Natural killer cell treated with Interleukin-12 subunit alpha and Interleukin-12 subunit beta and Interleukin-15 and Interleukin-18, amount 100 ng/mL, for 72 hours (primary cell): ENCODE results near the gene C2CD2L. TPM values are rescaled to one million over a fixed set of nuclear protein-coding genes. Genes with fewer than 3 reads are reported as not detected.
"Not testable (repeated sequence)": the region's sequence is repeated elsewhere in the genome, so short reads cannot be mapped to it uniquely, and the experiment has no call there.

Experiments used
- ATAC-seq, 2 donors: fragments of 150-1000 bp; cut with Tn5 transposase in 1 of 2; sonication (Bioruptor Pico), chemical (Tn5 transposase) in 1 of 2; 2 replicates each; pipeline ENCODE4 v1.10.0; 2021
- DNase-seq: peaks from one replicate; pipeline ENCODE4 v3.0.0; 2022; ENCODE audit warnings: low spot score
- H3K27ac Mint-ChIP-seq, 2 donors: 1 replicate in 1 of 2; 2 replicates in 1 of 2; pipeline ENCODE4 v1.8.0; 2022; ENCODE audit warnings: mixed read lengths in 2 of 2, mild to moderate bottlenecking in 1 of 2, moderate library complexity in 1 of 2
- H3K27me3 Mint-ChIP-seq, 2 donors: 1 replicate in 1 of 2; 2 replicates in 1 of 2; pipeline ENCODE4 v1.8.0; 2022; ENCODE audit warnings: mixed read lengths in 2 of 2
- H3K36me3 Mint-ChIP-seq: one replicate; pipeline ENCODE4 v1.8.0; 2022; ENCODE audit warnings: mixed read lengths
- H3K4me1 Mint-ChIP-seq, 2 donors: 1 replicate in 1 of 2; 2 replicates in 1 of 2; pipeline ENCODE4 v1.8.0; 2022; ENCODE audit warnings: low read depth in 2 of 2, mixed read lengths in 2 of 2, mild to moderate bottlenecking in 1 of 2
- H3K4me3 Mint-ChIP-seq: one replicate; pipeline ENCODE4 v1.8.0; 2022; ENCODE audit warnings: mixed read lengths
- H3K9me3 Mint-ChIP-seq: 2 replicates; pipeline ENCODE4 v1.8.0; 2022; ENCODE audit warnings: mixed read lengths
- total RNA-seq, 2 donors: library from RNA; stranded (reverse); gene quantifications; one replicate each; pipeline ENCODE4 v1.2.3, GENCODE V29; 2022

C2CD2L gene
- total RNA-seq, 2 donors from 2014 or later: 37.9 to 58.4 TPM

DNA sequence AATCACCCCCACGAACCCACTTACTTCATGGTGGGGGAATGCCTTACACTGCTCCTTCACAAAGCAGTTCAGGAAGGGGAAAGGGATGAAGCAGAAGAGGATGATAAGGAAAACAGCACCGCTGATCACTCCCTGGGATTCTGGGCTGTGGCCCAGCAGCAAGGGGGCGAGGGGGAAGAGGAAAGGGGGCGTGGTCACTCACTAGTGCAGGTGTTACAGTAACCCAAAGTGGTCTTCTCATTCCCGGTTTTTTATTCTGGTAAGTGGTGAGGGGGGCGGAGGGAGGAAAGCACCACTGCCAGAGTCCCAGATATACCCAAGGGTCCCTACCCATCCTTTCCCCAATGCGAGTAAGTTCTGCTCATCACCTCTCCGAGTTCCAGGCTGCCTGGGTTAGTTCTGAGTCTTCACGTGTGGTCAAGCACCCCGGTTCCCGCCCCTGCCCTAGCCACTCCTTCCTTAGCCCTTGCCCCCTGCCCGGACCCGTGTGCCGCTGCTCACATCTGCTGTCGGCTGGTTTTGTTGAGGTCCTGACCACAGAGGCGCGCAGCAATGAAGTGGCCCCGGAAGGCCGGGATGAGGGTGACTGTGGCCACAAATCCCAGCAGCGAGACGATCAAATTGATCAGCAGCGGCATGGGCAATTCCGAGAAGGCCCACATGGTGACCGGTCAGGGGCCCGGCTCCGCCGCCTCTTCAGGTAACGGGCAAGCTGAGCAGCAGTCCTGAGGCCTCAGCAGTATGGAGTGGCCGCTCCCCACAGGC lies 6.0 kb upstream of the C2CD2L start:
- Mint-ChIP-seq H3K4me1 (peaks cover 27 to 31% of the 10 kb centered on the region in 2 donors), H3K36me3 (peaks cover 27% of the 10 kb centered on the region), H3K9me3 (no peaks in the 10 kb centered on the region), H3K4me3 (peak overlapping the region; percentile 92), H3K27ac (peak overlapping the region; percentile 95 to 99), H3K27me3 (no peaks in the 10 kb centered on the region)
- ATAC-seq (peak; percentile 66 to 72), DNase-seq (peak; percentile 68)

DNA sequence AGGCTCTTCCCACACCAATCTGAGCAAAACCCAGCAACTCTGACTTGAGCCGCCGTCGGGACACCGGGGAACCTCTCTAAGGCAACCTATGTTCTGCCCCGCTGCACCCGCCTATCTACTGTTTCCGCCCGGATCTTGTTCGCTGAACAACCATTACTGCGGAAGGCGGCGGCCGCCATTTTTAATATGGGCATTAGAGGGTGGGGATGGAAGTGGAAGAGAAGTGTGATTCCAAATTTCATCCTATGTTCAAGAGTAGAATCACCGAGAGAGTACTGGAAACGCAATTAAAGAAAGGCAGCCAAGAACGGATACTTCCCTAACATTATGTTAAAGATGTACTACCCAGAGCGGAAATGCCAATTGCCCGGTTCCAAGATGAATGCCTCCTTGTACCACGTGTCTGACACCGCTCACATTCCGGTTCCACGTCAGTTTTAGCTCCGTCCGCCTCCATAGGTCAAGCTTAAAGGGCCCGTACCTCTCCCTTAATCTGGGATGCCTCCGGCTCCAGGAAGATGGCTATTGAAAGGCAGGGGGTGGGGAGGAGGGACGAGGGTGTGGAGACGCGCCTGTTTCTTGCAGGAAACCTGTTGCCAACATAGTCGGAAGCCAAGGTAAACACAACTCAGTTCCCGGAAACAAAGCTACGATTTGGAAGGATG lies 5.3 kb upstream of the C2CD2L start, which contains the start of gene DPAGT1:
DPAGT1 (minus strand) TSS at position 95 of the 665 bp plus-strand sequence. CDS start 198 bp downstream, outside the sequence.
- Mint-ChIP-seq H3K9me3 (no peaks in the 10 kb centered on the region), H3K36me3 (peaks cover 22% of the 10 kb centered on the region), H3K27ac (peak within 1 kb of the TSS; percentile 95 to 99), H3K4me3 (peak within 1 kb of the TSS; percentile 92), H3K27me3 (no peaks in the 10 kb centered on the region), H3K4me1 (peaks cover 31 to 33% of the 10 kb centered on the region in 2 donors)
- DNase-seq: peak; percentile 88
- peak; percentile 90 to 94 for ATAC-seq

DNA sequence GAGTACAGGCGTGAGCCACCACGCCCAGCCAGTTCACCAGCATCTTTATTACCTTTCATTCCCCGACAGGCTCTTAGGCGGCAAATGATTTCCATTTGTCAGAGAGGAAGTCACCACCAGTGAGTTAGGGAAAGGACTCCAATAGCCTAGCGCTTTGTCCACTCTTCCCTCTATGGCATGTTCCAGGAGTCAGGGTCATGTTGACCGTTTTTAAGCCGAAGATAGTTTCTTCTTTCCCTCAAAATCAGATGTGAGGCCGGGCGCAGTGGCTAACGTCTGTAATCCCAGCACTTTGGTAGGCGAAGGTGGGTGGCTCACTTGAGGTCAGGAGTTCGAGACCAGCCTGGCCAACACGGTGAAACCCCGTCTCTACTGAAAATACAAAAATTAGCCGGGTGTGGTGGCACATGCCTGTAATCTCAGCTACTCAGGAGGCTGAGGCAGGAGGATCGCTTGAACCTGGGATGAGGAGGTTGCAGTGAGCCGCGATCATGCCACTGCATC lies 3.9 kb upstream of the C2CD2L start:
- not testable (repeated sequence) for H3K4me3 Mint-ChIP-seq, H3K27me3 Mint-ChIP-seq, H3K9me3 Mint-ChIP-seq, ATAC-seq, DNase-seq
- H3K4me1 Mint-ChIP-seq: peaks cover 33 to 37% of the 10 kb centered on the region in 2 donors
- peaks cover 15% of the 10 kb centered on the region for H3K36me3 Mint-ChIP-seq
- peak overlapping the region in 1 of 2 donors; percentile 95 for H3K27ac Mint-ChIP-seq

DNA sequence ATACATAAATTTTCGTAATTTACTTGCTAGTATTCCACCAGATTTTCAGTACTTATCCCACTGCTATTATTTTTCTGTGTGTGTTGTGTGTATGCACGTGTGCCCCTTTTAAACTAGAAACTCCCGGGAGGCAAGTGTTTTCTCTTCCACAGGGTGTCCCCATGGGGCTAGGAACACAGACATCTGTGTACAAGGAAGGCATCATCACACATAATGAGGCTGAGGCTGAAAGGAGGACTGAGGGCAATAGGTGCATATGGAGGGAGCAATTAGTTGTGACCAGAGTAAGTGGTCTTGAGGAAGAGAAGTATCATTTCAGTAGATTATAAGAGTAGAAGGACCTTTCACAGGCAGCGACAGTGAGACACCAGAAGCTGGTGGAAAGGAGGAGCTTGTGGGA lies 3.4 kb upstream of the C2CD2L start:
- H3K4me3 Mint-ChIP-seq: no peak overlapping the region
- peaks cover 9% of the 10 kb centered on the region for H3K36me3 Mint-ChIP-seq
- peaks cover 39 to 43% of the 10 kb centered on the region in 2 donors for H3K4me1 Mint-ChIP-seq
- H3K27me3 Mint-ChIP-seq: no peaks in the 10 kb centered on the region
- DNase-seq: no peak
- no peak for ATAC-seq
- no peaks in the 10 kb centered on the region for H3K9me3 Mint-ChIP-seq
- H3K27ac Mint-ChIP-seq: peak overlapping the region in 1 of 2 donors; percentile 95

DNA sequence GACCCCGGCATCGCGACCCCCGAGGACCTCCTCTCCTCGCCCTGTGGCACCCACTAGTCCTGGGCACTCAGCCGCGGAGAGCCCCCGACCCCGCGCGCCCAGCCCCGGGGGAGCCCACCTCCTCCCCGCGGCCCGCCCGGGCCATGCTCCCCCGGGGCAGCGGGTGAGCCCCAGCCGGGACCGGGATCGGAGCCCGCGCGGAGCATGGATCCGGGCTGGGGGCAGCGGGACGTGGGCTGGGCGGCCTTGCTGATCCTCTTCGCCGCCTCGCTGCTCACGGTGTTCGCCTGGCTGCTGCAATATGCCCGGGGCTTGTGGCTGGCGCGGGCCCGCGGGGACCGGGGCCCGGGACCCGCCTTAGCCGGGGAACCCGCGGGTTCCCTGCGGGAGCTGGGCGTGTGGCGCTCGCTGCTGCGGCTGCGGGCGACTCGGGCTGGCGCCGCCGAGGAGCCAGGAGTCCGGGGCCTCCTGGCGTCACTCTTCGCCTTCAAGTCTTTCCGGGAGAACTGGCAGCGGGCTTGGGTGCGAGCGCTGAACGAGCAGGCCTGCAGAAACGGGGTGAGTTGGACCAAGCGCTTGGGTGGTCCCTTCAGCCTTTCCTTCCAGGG lies 498 bp downstream of the C2CD2L start:
- H3K9me3 Mint-ChIP-seq: no peaks in the 10 kb centered on the region
- peak overlapping the region; percentile 97 for H3K4me3 Mint-ChIP-seq
- H3K36me3 Mint-ChIP-seq: peaks cover 8% of the 10 kb centered on the region
- H3K27me3 Mint-ChIP-seq: no peaks in the 10 kb centered on the region
- ATAC-seq: peak in 1 of 2 donors; percentile 21
- peaks cover 37 to 39% of the 10 kb centered on the region in 2 donors for H3K4me1 Mint-ChIP-seq
- DNase-seq: no peak
- peak overlapping the region; percentile 81 to 88 for H3K27ac Mint-ChIP-seq

DNA sequence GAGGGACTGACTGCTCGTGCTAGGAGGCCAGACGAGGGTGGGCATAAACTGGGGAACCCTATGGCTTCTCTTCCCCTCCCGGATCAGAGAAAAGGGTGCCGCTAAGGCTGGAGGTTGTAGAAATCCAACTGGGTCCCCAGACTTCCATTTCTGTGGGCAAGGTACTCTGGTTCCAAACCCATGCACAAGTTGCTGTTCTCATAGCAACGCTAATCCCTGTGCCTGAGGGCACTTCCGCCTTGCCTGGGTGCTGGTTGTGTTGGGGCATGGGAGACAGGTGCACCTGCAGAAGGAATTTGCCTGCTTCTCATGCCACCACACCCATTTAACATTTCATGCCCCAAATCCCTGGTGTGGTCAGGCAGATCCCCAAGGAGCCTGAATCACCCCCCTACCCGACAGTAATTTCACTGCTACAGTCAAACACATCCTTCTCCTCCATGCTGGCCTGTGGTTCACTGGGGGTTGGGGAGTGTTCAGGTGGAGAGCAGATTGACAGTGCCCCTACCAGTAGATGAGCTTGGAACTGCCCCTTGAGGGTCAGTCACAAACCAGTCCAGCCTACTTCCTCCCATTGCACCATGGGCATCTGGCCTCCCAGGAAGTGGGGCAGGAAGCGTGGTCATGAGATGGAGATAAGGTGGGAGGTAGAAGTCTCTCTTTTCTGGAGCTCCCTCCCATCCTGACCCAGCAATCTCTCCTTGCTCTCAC lies 1.2 kb downstream of the C2CD2L start:
- ATAC-seq (peak in 1 of 2 donors; percentile 37), DNase-seq (no peak)
- Mint-ChIP-seq H3K27me3 (no peaks in the 10 kb centered on the region), H3K9me3 (no peaks in the 10 kb centered on the region), H3K27ac (peak overlapping the region; percentile 81 to 88), H3K36me3 (peaks cover 8% of the 10 kb centered on the region), H3K4me3 (peak overlapping the region; percentile 97), H3K4me1 (peaks cover 37 to 39% of the 10 kb centered on the region in 2 donors)

DNA sequence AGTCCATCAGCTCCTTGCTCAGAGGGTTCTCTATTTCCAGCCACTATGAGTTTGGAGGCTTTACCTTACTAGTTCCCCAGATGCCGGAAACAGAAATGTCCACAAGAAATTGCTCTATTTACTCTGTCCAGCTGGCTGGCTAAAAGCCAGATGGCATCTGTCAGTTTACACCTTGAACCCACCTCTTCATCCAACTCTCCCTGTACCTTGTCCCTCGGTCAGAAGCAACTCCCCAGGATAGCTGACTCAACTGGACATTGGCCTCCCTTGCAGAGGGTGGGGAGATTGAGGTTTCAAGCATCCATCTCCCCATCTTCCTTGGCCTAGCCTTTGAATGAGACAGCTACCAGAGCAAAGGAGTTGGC lies 1.7 kb downstream of the C2CD2L start:
- no peak for DNase-seq
- Mint-ChIP-seq H3K27ac (peak overlapping the region; percentile 81 to 88), H3K4me1 (peaks cover 35 to 39% of the 10 kb centered on the region in 2 donors), H3K4me3 (peak overlapping the region; percentile 97), H3K27me3 (no peaks in the 10 kb centered on the region), H3K36me3 (peaks cover 8% of the 10 kb centered on the region), H3K9me3 (no peaks in the 10 kb centered on the region)
- ATAC-seq: no peak

DNA sequence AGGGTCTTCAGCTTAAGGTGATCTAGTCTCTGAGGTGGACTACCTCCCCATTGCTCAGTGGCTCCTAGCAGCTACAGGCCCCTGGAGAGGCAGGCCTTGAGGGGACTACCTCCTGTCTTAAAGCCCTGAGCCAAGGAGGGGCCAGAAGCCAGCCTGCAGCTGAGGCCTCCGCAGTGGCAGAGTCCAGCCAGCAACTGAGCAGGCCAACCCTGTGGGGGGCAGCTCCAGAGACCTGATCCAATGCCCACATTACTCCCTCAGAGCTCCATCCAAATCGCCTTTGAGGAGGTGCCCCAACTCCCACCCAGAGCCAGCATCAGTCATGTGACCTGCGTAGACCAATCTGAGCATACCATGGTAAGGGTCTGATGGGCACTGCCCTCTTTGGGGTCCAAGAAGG lies 2.7 kb downstream of the C2CD2L start:
- Mint-ChIP-seq H3K4me1 (peaks cover 34 to 39% of the 10 kb centered on the region in 2 donors), H3K4me3 (peak overlapping the region; percentile 97), H3K36me3 (peaks cover 8% of the 10 kb centered on the region), H3K9me3 (no peaks in the 10 kb centered on the region), H3K27ac (peak overlapping the region; percentile 81 to 88), H3K27me3 (no peaks in the 10 kb centered on the region)
- no peak for DNase-seq
- ATAC-seq: no peak

DNA sequence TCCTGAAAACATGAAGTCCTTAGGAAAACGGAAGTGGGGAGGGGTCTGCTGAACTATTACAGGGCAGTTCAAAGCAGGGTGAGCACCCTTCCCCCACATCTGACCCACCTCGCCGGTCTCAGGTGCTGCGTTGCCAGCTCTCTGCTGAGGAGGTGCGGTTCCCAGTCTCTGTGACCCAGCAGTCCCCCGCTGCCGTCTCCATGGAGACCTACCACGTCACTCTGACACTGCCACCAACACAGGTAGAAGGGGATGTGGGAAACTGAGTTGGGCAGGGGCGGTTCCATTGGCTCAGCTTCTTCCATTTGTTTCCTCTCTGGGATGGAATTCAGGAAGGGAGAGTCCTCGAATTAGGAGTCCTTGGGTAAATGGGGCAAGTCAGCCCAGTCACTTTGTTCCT lies 3.3 kb downstream of the C2CD2L start:
- Mint-ChIP-seq H3K27ac (peak overlapping the region in 1 of 2 donors; percentile 29), H3K9me3 (no peaks in the 10 kb centered on the region), H3K36me3 (peaks cover 13% of the 10 kb centered on the region), H3K27me3 (no peaks in the 10 kb centered on the region), H3K4me1 (peaks cover 38 to 42% of the 10 kb centered on the region in 2 donors), H3K4me3 (no peak overlapping the region)
- ATAC-seq (no peak), DNase-seq (no peak)

DNA sequence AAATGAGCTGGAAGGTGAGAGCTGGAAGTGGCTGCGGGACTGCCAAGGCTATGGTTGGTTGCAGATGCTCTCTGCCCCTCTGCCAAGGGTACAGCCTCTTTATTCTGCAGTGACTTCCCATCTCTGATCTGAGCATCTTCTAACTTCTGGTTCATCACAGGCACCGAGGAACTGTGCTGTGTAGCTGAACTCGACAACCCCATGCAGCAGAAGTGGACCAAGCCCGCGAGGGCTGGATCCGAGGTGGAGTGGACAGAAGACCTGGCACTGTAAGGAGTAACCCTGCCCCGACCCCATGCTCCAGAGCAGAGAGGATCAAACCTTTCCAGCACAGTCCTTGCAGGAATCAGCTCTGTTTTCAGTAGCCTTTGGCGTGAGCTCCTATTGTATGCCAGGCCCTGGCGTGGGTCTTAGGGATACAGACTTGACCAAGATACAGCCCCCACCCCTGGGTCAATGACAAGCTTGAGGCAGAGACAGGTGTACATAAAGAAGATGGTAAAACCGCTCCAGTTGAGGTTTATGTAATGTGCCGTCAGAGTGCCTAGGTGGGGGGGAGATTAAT lies 4.3 kb downstream of the C2CD2L start:
- no peak overlapping the region for H3K4me3 Mint-ChIP-seq
- H3K4me1 Mint-ChIP-seq: peaks cover 33 to 39% of the 10 kb centered on the region in 2 donors
- no peaks in the 10 kb centered on the region for H3K27me3 Mint-ChIP-seq
- H3K36me3 Mint-ChIP-seq: peaks cover 16% of the 10 kb centered on the region
- no peaks in the 10 kb centered on the region for H3K9me3 Mint-ChIP-seq
- H3K27ac Mint-ChIP-seq: peak overlapping the region in 1 of 2 donors; percentile 79
- no peak for DNase-seq
- no peak for ATAC-seq

DNA sequence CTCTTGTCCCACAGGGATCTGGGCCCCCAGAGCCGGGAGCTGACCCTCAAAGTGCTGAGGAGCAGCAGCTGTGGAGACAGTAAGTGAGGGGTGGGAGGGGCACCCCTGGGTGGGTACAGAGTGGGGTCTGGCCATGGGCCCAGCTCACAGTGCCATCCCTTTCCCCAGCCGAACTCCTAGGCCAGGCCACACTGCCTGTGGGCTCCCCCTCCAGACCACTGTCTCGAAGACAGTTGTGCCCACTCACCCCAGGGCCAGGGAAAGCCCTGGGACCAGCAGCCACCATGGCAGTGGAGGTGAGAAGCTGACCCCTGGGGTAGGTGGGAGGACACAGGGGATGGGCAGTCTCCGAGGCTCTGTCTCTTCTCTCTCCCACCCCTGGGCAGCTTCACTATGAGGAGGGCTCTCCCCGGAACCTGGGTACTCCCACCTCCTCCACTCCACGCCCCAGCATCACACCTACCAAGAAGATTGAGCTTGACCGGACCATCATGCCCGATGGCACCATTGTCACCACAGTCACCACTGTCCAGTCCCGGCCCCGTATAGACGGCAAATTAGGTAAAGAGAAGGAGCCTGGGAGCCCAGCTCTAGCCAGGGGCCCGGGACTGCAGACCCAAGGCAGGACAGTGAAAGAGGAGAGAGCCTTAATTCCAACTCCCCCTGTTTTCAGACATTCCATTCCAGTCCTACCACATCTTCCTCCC lies 5.3 kb downstream of the C2CD2L start:
- Mint-ChIP-seq H3K36me3 (peaks cover 16% of the 10 kb centered on the region), H3K27me3 (no peaks in the 10 kb centered on the region), H3K27ac (no peak overlapping the region), H3K9me3 (no peaks in the 10 kb centered on the region), H3K4me1 (peaks cover 27 to 34% of the 10 kb centered on the region in 2 donors), H3K4me3 (no peak overlapping the region)
- DNase-seq: no peak
- ATAC-seq: no peak

DNA sequence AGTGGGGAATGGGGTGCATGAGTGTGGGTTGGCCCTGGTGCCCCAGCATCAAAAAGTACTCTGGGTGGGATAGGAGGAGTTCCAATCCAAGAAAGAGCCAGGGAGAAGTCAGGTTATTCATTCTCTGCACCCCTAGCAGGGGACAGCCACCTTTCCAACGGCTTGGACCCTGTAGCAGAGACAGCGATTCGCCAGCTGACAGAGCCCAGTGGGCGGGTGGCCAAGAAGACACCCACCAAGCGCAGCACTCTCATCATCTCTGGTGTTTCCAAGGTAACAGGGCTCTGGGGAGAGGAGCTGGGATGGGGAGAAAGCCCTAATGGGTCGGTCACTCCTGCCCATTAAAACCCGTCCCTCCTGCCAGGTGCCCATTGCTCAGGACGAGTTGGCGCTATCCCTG lies 6.6 kb downstream of the C2CD2L start:
- Mint-ChIP-seq H3K27ac (no peak overlapping the region), H3K9me3 (no peaks in the 10 kb centered on the region), H3K27me3 (no peaks in the 10 kb centered on the region), H3K36me3 (peaks cover 16% of the 10 kb centered on the region), H3K4me3 (no peak overlapping the region), H3K4me1 (peaks cover 21 to 26% of the 10 kb centered on the region in 2 donors)
- no peak for DNase-seq
- no peak for ATAC-seq
